Measurements from ENCODE around the gene UBE2E2.

GRCh38 chr3:23213813-23214212 lies 10.7 kb downstream of the UBE2E2 start:
- TF ChIP-seq, protein P1, sequence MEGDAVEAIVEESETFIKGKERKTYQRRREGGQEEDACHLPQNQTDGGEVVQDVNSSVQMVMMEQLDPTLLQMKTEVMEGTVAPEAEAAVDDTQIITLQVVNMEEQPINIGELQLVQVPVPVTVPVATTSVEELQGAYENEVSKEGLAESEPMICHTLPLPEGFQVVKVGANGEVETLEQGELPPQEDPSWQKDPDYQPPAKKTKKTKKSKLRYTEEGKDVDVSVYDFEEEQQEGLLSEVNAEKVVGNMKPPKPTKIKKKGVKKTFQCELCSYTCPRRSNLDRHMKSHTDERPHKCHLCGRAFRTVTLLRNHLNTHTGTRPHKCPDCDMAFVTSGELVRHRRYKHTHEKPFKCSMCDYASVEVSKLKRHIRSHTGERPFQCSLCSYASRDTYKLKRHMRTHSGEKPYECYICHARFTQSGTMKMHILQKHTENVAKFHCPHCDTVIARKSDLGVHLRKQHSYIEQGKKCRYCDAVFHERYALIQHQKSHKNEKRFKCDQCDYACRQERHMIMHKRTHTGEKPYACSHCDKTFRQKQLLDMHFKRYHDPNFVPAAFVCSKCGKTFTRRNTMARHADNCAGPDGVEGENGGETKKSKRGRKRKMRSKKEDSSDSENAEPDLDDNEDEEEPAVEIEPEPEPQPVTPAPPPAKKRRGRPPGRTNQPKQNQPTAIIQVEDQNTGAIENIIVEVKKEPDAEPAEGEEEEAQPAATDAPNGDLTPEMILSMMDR (IDR thresholded peaks at IDR 0.05) = no peak
- no peak for TF ChIP-seq POLR2A (IDR thresholded peaks at IDR 0.05)

Data from esophagus squamous epithelium (tissue), 4 donors.